KMS-11 (cell line): ENCODE data around the gene ELAPOR1.

Experiments used
- H2AFZ ChIP-seq: fragments of 200-600 bp; sonication (generic); 2 replicates; pipeline ENCODE4 v1.6.1; 2016; ENCODE audit warnings: antibody characterized with exemption, mixed run types, low read depth
- H3K27ac ChIP-seq: fragments of 200-600 bp; sonication (generic); 2 replicates; pipeline ENCODE4 v1.6.1; 2016; ENCODE audit warnings: mild to moderate bottlenecking, mixed run types
- H3K27me3 ChIP-seq: fragments of 200-600 bp; sonication (generic); 2 replicates; pipeline ENCODE4 v1.6.1; 2017; ENCODE audit warnings: mild to moderate bottlenecking, low read depth, mixed run types, moderate library complexity; ENCODE audit not compliant: insufficient read depth
- H3K36me3 ChIP-seq: fragments of 200-600 bp; sonication (generic); 2 replicates; pipeline ENCODE4 v1.6.1; 2017; ENCODE audit warnings: mild to moderate bottlenecking, mixed run types; ENCODE audit not compliant: insufficient read depth
- H3K4me1 ChIP-seq: fragments of 200-600 bp; sonication (generic); 2 replicates; pipeline ENCODE4 v1.6.1; 2016; ENCODE audit warnings: mild to moderate bottlenecking, low read depth, mixed run types; ENCODE audit not compliant: poor library complexity, severe bottlenecking
- H3K4me2 ChIP-seq: fragments of 200-600 bp; sonication (generic); 2 replicates; pipeline ENCODE4 v1.7.0; 2016; ENCODE audit warnings: mild to moderate bottlenecking, mixed run types
- H3K4me3 ChIP-seq: fragments of 200-600 bp; sonication (generic); IDR thresholded peaks from 2 replicates; pipeline ENCODE4 v1.6.1; 2017; ENCODE audit warnings: low read depth, low read length, mixed read lengths; ENCODE audit not compliant: insufficient read depth
- H3K79me2 ChIP-seq: fragments of 200-600 bp; sonication (generic); 2 replicates; pipeline ENCODE4 v1.6.1; 2016; ENCODE audit warnings: low read depth, mixed run types; ENCODE audit not compliant: insufficient read depth
- H3K9ac ChIP-seq: fragments of 200-600 bp; sonication (generic); 2 replicates; pipeline ENCODE4 v1.6.1; 2016; ENCODE audit warnings: mild to moderate bottlenecking, mixed run types
- H4K20me1 ChIP-seq: fragments of 200-600 bp; sonication (generic); 2 replicates; pipeline ENCODE4 v1.6.1; 2016; ENCODE audit warnings: mild to moderate bottlenecking, mixed run types; ENCODE audit not compliant: insufficient read depth
- TF ChIP-seq, protein P1 (sequence below): fragments of 200-600 bp; sonication (generic); conservative IDR thresholded peaks from 2 replicates; pipeline ENCODE4 v1.6.1; 2017; ENCODE audit warnings: low read depth, mild to moderate bottlenecking, antibody characterized with exemption, low read length, moderate library complexity, mixed read lengths

Gene ELAPOR1

DNA sequence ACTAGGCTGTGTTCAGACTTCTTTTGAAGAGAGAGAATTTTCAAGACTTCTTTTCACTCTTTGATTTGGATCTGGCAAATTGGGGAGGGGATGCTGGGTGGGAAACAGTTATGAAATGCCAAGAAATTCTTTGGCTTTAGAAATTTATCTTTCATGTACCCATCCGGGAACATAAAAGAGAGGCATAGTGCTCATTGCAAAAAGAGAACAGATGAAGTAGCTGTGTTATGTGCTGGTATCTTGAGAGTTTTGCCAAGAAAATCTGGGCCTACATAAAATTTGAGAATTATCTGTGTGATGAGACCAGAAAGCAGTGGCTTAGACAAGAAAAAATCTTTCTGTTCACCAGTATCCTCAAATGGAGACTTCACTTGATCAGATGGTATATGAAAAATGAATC is 19.0 kb upstream of the ELAPOR1 start:
- H3K4me2 ChIP-seq: no peak overlapping the region
- peaks cover 17% of the 10 kb centered on the region for H3K4me1 ChIP-seq
- no peak overlapping the region for H2AFZ ChIP-seq
- no peaks in the 10 kb centered on the region for H4K20me1 ChIP-seq
- no peak overlapping the region for H3K4me3 ChIP-seq
- no peak overlapping the region for H3K9ac ChIP-seq
- TF ChIP-seq, protein P1, sequence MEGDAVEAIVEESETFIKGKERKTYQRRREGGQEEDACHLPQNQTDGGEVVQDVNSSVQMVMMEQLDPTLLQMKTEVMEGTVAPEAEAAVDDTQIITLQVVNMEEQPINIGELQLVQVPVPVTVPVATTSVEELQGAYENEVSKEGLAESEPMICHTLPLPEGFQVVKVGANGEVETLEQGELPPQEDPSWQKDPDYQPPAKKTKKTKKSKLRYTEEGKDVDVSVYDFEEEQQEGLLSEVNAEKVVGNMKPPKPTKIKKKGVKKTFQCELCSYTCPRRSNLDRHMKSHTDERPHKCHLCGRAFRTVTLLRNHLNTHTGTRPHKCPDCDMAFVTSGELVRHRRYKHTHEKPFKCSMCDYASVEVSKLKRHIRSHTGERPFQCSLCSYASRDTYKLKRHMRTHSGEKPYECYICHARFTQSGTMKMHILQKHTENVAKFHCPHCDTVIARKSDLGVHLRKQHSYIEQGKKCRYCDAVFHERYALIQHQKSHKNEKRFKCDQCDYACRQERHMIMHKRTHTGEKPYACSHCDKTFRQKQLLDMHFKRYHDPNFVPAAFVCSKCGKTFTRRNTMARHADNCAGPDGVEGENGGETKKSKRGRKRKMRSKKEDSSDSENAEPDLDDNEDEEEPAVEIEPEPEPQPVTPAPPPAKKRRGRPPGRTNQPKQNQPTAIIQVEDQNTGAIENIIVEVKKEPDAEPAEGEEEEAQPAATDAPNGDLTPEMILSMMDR: no peak
- no peaks in the 10 kb centered on the region for H3K27me3 ChIP-seq
- H3K36me3 ChIP-seq: no peaks in the 10 kb centered on the region
- H3K27ac ChIP-seq: no peak overlapping the region
- peaks cover 25% of the 10 kb centered on the region for H3K79me2 ChIP-seq

DNA sequence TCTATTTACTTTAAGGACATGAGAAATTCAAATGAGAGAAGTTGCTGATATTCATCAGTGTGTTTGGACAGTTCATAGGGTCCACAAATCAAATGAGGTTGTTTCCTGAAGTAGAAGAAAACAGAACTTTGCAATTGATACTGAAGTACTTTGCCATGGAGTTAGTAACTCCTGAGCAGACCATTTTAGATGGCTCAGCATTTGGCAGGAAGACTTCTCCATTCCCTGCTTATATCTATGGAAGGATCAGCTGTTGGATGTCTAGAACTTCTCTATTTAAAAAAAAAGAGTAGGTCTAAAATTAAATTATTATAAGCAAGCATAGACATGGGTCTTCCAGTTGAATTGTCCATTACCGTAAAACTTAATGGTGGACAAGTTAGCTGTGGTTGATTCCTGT is 18.3 kb upstream of the ELAPOR1 start:
- no peak overlapping the region for H3K4me3 ChIP-seq

DNA sequence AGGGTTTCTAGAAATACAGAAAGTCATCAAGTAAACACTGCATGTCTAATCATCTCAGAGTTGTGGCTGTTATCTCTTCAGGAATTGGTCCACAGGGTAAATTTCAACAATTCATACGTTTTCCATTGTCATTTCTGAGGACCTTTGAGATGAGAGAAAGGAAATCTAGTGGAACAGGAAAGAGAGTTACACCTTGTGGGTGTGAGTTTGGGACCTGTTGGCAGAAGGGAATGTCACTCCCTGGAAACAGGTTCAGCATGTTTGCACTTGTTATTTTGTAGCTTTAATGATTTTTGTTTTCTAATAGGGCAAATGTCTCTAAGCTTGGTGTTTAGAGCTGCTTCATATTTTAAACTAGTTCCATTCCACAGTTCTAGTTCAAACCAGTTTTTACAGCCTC is 17.8 kb upstream of the ELAPOR1 start:
- peaks cover 33% of the 10 kb centered on the region for H3K79me2 ChIP-seq
- no peak overlapping the region for H3K9ac ChIP-seq
- no peaks in the 10 kb centered on the region for H3K36me3 ChIP-seq
- H2AFZ ChIP-seq: no peak overlapping the region
- H3K4me2 ChIP-seq: no peak overlapping the region
- H3K4me1 ChIP-seq: peaks cover 19% of the 10 kb centered on the region
- no peaks in the 10 kb centered on the region for H4K20me1 ChIP-seq
- no peaks in the 10 kb centered on the region for H3K27me3 ChIP-seq
- TF ChIP-seq, protein P1: no peak
- no peak overlapping the region for H3K27ac ChIP-seq
- no peak overlapping the region for H3K4me3 ChIP-seq

More for the DNA sequence above, 18.3 kb upstream of the ELAPOR1 start:
- no peaks in the 10 kb centered on the region for H3K36me3 ChIP-seq
- H4K20me1 ChIP-seq: no peaks in the 10 kb centered on the region
- peaks cover 31% of the 10 kb centered on the region for H3K79me2 ChIP-seq
- no peak overlapping the region for H3K4me2 ChIP-seq
- TF ChIP-seq, protein P1: no peak
- H3K27ac ChIP-seq: no peak overlapping the region
- H3K27me3 ChIP-seq: no peaks in the 10 kb centered on the region
- H3K4me1 ChIP-seq: peaks cover 17% of the 10 kb centered on the region
- no peak overlapping the region for H2AFZ ChIP-seq
- no peak overlapping the region for H3K9ac ChIP-seq

DNA sequence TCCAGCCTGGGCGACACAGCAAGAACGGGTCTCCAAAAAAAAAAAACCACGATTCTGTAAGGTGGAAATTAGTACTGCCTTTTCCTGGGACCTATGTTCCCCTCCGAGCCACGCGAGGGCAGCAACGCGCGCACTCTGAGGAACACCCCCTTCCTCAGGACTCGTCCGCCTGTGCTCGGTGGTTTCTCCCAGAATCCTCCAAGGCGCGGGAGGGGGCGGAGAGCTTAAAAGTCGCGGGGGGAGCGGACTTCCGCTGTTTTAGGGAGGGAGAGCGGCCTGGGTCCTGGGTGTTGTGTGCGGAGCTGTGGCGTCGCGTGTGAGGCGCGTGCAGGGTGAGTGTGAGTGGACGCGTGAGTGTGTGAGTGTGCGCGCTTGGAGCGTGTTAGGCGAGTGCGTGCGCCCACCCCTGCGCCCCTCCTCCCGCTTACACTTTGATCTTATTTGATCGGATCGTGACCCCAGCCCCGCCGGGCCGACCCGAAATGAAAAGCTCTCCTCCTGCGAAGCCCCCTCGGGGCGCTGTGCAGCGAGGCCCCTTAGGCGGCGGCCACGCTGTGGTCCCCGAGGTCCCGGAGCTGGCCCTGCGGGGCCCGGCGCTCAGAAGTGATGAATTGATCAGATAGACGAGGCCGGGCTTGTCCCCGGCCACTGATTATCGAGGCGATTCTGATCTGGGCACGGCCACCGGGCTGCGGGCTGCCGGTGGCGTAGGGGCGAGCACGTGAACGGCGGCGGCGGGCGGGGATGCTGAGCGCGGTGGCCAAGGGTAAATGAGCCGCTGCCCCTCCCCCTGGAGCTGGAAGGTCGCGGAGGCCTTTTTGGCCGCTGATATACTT is 13.8 kb upstream of the ELAPOR1 start:
- Histone ChIP-seq H3K27ac (peak overlapping the region; percentile 90), H2AFZ (peak overlapping the region; percentile 80), H3K4me2 (peak overlapping the region; percentile 96), H3K27me3 (no peaks in the 10 kb centered on the region), H4K20me1 (no peaks in the 10 kb centered on the region), H3K4me1 (peaks cover 14% of the 10 kb centered on the region), H3K36me3 (0 out of 2 replicates have a peak, but pooled peaks cover 4% of the 10 kb centered on the region), H3K4me3 (peak overlapping the region; percentile 83), H3K79me2 (peaks cover 23% of the 10 kb centered on the region), H3K9ac (peak overlapping the region; percentile 98)
- TF ChIP-seq, protein P1: peak; percentile 90
